Spleen (tissue), 7 donors: ENCODE data around the gene TBC1D22A.

Experiments
- POLR2A ChIP-seq, 3 donors: fragments of 450-650 bp; IDR thresholded peaks; one replicate each; pipeline ENCODE4 v1.5.1; 2017; ENCODE audit warnings: antibody characterized with exemption in 3 of 3, mild to moderate bottlenecking in 1 of 3
- TF ChIP-seq, protein P1 (sequence below), 11 experiments: fragments of 200-600 bp in 7 of 11; fragments of 450-650 bp in 4 of 11; sonication (generic) in 4 of 11; IDR thresholded peaks in 8 of 11; conservative IDR thresholded peaks in 3 of 11; 1 replicate in 7 of 11; 2 replicates in 4 of 11; pipeline versions ENCODE4 v1.4.0 to v1.8.0; 2016 to 2021; ENCODE audit warnings: antibody characterized with exemption in 11 of 11, inconsistent platforms in 4 of 11, mild to moderate bottlenecking in 1 of 11
- donor health status: DM: no; HTN: no; CAD: no; lungs with moderate emphysema.
- donor health status: DM: no; HTN: no; CAD: no.
- donor health status: DM: no; HTN: no; CAD: no.

DNA sequence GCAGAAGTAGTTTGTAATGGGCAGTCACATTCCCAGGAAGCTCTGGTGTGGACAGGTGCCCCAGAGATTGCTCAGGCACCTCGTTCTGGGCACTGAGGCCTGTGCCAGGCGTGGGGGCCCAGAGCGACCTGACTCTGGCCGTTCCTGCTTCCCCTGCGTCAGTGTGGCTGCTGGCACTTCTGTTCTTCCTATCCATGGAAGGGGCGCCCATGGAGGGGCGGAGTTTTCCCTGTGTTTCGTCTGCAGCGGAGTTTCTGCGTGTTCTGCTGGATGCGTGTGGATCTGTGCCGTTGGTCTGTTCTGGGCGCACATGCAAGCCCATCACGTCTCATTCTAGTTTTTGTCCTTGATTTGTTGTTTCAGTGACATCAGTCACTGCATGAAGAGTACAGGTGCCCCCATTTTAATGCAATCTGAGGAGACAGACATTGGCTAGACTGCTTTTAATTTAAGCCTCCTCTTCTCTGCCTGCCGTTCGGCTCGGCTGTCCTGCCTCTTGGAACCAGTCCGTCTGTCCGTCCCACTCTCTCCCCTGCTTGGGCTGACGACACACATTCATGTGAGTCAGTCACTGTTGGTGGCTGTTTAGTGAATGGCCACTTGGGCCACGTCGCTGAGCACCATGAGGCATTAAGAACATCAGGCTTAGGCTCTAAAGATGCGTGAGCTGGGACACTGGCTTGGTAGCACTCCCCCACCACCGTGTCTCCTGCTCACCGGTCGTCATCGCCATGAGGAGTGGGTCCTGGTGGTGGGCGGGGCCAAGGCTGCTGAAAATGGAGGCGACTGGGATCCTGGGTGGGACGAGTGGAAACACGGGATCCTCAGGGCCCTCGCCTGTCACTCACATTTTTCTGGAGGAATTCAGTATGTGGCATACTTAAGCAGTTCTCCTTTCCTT, 255.8 kb downstream of the TBC1D22A start:
- no peak for TF ChIP-seq POLR2A (IDR thresholded peaks at IDR 0.05)
- TF ChIP-seq, protein P1, sequence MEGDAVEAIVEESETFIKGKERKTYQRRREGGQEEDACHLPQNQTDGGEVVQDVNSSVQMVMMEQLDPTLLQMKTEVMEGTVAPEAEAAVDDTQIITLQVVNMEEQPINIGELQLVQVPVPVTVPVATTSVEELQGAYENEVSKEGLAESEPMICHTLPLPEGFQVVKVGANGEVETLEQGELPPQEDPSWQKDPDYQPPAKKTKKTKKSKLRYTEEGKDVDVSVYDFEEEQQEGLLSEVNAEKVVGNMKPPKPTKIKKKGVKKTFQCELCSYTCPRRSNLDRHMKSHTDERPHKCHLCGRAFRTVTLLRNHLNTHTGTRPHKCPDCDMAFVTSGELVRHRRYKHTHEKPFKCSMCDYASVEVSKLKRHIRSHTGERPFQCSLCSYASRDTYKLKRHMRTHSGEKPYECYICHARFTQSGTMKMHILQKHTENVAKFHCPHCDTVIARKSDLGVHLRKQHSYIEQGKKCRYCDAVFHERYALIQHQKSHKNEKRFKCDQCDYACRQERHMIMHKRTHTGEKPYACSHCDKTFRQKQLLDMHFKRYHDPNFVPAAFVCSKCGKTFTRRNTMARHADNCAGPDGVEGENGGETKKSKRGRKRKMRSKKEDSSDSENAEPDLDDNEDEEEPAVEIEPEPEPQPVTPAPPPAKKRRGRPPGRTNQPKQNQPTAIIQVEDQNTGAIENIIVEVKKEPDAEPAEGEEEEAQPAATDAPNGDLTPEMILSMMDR (IDR thresholded peaks at IDR 0.05 in 8 of 11, conservative IDR thresholded peaks at IDR 0.05 in 3 of 11): no peak
